MG63 (cell line): ENCODE measurements around the gene CHAD. TPM values are rescaled to one million over a fixed set of nuclear protein-coding genes. Genes with fewer than 3 reads are reported as not detected.
"Not testable (repeated sequence)": the region's sequence is repeated elsewhere in the genome, so short reads cannot be mapped to it uniquely, and the experiment has no call there.

Source experiments
- DNase-seq: peaks from one replicate; pipeline ENCODE4 v3.0.0-alpha.2; 2020
- H3K27me3 ChIP-seq: fragments of 250-450 bp; sonication (Bioruptor Pico); 2 replicates; pipeline ENCODE4 v1.5.1; 2020; ENCODE audit warnings: mild to moderate bottlenecking, moderate library complexity
- H3K36me3 ChIP-seq: fragments of 250-450 bp; sonication (Bioruptor Pico); 2 replicates; pipeline ENCODE4 v1.5.1; 2020; ENCODE audit warnings: mild to moderate bottlenecking, moderate library complexity
- H3K4me3 ChIP-seq: fragments of 250-450 bp; sonication (Bioruptor Pico); 2 replicates; pipeline ENCODE4 v1.5.1; 2020; ENCODE audit warnings: mild to moderate bottlenecking, moderate library complexity
- H3K9me3 ChIP-seq: fragments of 250-450 bp; sonication (Bioruptor Pico); 2 replicates; pipeline ENCODE4 v1.5.1; 2020; ENCODE audit warnings: mild to moderate bottlenecking, moderate library complexity
- total RNA-seq: library from RNA; depleted of rRNA; stranded (reverse); fragments of >200 nt; shearing (Covaris generic); gene quantifications from 2 replicates; pipeline ENCODE4 v1.2.3, GENCODE V29; 2014; ENCODE audit warnings: low replicate concordance

The CHAD gene
- total RNA-seq, 1 experiment from 2014 or later: not detected

DNA sequence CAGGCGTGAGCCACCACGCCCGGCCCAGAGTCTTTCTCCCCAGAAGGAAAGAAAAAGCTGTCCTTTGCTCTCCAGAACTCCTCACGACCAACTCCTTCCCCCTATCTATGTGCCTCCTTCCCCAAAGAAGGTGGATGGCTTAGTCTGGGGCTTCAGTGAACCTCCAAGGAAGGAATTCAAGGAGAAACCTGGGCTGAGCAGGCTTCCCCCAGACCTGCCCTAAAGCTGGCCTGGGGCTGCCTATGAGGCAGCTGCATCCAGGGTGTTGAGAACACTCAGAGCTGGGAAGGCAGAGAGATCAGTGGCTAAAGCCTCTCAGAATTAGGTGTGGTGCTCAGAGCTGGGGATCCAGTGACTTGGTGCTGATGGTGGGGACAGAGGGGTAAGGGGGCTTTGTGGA lies 38.9 kb downstream of the CHAD start:
- Histone ChIP-seq H3K4me3 (no peak overlapping the region), H3K27me3 (no peaks in the 10 kb centered on the region), H3K36me3 (no peaks in the 10 kb centered on the region; the same call in 1 of the 2 replicates), H3K9me3 (no peaks in the 10 kb centered on the region)
- DNase-seq: no peak

DNA sequence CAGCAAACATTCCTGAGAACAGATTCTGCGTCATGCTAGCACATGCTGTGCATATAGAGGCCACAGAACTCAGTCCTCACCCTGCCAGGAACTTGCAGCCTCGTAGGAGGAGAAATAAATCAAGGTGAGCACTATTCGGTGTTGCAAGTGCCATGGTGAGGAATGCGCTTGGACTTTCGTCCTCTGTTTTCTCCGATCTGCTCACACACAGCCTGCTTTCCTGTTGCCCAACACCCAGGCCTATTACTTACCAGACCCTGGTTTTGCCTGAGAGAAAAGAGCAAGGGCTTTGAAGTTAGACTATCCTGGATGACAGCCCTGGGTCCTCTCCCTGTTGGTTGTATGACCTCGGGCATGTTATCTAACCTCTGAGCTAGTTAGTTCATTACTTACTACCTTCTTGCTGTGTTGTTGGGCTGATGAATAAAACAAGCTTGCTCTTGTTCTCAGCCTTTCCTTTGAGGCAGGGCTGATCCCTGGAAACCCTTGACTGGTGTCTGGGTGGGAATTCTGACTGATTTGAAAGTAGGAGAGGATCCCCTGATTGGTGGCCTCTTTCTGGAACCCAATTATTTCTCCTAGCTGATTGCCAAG lies 39.8 kb downstream of the CHAD start:
- Histone ChIP-seq H3K27me3 (no peaks in the 10 kb centered on the region), H3K36me3 (no peaks in the 10 kb centered on the region; the same call in 1 of the 2 replicates), H3K4me3 (no peak overlapping the region), H3K9me3 (no peaks in the 10 kb centered on the region)
- DNase-seq: no peak

DNA sequence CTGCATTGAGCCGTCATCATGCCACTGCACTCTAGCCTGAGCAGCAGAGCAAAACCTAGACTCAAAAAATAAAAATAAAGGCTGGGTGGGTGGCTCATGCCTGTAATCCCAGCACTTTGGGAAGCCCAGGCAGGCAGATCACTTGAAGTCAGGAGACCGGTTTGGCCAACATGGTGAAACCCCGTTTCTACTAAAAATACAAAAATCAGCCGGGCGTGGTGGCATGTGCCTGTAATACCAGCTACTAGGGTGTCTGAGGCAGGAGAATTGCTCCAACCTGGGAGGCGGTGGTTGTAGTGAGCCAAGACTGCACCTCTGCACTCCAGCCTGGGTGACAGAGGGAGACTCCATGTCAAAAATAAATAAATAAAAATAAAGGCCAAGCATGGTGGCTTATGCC lies 40.6 kb downstream of the CHAD start:
- not testable (repeated sequence) for H3K9me3 ChIP-seq, H3K27me3 ChIP-seq, H3K4me3 ChIP-seq, DNase-seq, H3K36me3 ChIP-seq

DNA sequence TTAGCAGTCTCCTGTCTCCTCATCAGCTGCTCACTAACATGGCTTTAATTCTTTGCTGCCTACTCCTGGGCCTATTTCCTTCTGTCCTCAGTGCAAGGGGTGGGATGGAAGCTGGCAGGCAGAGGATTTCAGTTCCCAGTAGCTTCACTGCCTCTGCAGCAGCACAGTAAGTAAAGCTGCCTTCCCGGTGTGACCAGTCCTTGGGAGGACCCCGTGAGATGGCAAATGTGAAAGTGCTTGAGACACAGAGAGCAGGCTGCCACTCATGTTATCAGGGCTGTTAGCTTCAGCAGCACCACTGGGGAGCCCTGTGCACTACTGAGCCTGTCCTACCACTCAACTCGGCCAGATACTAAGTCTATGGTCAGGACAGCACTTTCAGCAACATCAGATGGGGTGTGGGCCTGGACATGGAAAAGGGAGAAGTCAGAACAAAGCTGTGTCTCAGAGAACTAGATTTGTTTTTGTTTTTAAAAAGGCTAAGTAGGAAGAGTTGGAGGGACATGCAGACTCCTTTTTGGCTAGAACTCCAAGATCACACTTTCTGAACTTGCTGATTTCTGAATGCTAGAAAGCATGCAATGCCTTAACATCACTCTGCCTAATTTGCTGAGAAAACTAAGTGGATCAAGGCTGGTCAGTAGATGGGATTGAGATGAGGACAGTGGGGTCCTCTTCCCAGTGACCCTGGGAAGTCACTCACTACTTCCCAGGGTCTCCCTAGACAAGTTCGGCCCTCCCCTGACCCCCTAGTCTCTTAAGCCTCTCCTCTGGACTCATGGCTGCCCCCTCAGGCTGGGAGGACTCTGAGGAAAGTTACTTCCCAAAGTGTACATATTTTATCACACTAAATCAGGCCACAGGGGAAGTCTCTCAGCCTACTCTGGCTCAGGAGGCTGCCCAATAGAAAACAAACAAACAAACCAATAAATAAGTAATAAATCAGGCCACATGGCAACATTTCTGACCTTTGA lies 41.6 kb downstream of the CHAD start:
- peak; percentile 33 for DNase-seq
- Histone ChIP-seq H3K27me3 (no peaks in the 10 kb centered on the region), H3K9me3 (no peaks in the 10 kb centered on the region), H3K4me3 (peak overlapping the region; percentile 64), H3K36me3 (no peaks in the 10 kb centered on the region; the same call in 1 of the 2 replicates)

DNA sequence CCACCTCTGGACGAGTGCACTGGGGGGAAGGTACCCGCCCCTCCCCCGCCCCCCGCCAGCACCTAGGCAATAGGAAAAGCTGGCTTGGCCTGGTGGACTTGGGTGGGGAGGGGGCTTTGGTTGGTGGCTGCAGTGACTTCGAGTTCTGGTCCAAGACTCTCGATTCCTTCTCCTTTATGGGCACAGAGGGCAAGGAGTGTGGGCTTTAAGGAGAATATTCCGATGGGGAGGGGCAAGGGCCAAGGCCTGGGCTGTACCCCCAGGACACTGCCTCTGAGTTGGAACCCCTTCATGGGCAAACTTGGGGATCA lies 42.3 kb downstream of the CHAD start:
- Histone ChIP-seq H3K27me3 (no peaks in the 10 kb centered on the region), H3K36me3 (no peaks in the 10 kb centered on the region; the same call in 1 of the 2 replicates), H3K4me3 (peak overlapping the region; percentile 64), H3K9me3 (no peaks in the 10 kb centered on the region)
- no peak for DNase-seq

DNA sequence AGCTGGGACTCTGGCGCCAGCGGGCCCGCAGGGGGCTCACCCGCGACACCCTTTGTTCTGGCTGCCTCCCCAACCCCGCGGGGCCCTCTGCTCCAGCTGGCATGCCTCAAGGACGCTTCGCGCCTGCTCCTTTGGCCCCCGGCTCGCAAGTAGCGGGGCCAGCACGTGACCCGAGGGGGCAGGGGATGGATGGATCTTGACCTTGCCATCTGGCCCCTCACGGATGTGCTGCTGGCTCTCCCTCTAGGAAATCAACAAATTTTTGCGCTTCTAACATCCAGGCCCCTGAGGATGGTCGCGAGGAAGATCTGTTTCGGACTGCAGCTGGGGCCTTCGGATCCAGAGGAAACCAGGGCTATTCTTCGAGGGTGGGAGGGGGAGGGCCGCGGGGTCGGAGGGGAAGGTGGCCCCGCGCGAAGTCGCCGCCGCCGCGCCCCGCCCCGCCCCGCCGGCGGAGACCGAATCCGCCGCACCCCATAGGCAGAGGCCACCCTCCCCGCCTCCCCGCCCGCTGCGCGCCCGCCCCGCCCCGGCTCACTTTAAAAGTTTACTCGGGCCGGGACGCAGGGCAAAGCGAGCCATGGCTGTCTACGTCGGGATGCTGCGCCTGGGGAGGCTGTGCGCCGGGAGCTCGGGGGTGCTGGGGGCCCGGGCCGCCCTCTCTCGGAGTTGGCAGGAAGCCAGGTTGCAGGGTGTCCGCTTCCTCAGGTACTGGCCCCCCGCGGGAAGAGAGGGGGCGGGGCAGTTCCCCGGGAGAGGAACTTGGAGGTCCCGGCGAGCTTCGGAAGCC lies 42.8 kb downstream of the CHAD start, which contains the start of gene ACSF2:
Gene ACSF2, plus strand, starts transcription at position 537 of the 790 bp plus-strand sequence. Its CDS starts 44 bp downstream, at position 581.
- no peaks in the 10 kb centered on the region for H3K9me3 ChIP-seq
- no peaks in the 10 kb centered on the region; the same call in 1 of the 2 replicates for H3K36me3 ChIP-seq
- no peaks in the 10 kb centered on the region for H3K27me3 ChIP-seq
- peak; percentile 83 for DNase-seq
- peak within 1 kb of the TSS; percentile 64 for H3K4me3 ChIP-seq

DNA sequence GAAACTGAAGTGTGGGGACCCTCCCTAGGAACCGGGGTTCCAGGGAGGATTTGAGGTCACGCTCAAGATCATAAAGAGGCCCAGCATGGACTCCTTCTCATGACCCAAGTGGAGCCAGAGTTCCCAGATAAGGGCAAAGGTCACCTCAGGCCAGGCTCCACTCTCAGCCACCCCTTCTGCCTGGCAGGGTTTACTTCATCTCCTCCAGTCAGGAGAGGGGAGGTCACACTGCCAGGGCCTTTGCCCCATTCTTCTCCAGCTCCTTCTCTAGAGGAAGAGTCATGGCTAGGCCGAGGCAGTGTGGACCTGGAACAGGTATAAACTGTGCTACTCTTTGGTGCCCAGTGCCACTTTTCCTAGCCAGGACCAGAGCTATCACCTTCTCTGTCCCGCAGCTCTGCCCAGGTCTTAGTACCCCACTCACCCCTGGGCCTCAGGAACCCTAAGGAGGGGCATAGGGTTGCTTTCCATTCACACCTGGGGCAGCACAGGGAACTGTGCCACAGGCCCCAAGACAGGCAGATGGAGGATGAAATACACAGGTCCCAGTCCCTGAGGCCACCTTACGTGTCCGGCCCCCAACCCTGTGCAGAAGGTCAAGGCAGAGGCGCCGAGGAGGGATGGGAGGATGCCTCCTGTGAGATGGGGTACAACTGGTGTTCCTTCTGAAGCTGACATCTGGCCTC lies 43.5 kb downstream of the CHAD start:
- H3K9me3 ChIP-seq: no peaks in the 10 kb centered on the region
- no peak for DNase-seq
- H3K4me3 ChIP-seq: peak overlapping the region; percentile 64
- H3K27me3 ChIP-seq: no peaks in the 10 kb centered on the region
- H3K36me3 ChIP-seq: no peaks in the 10 kb centered on the region; the same call in 1 of the 2 replicates

DNA sequence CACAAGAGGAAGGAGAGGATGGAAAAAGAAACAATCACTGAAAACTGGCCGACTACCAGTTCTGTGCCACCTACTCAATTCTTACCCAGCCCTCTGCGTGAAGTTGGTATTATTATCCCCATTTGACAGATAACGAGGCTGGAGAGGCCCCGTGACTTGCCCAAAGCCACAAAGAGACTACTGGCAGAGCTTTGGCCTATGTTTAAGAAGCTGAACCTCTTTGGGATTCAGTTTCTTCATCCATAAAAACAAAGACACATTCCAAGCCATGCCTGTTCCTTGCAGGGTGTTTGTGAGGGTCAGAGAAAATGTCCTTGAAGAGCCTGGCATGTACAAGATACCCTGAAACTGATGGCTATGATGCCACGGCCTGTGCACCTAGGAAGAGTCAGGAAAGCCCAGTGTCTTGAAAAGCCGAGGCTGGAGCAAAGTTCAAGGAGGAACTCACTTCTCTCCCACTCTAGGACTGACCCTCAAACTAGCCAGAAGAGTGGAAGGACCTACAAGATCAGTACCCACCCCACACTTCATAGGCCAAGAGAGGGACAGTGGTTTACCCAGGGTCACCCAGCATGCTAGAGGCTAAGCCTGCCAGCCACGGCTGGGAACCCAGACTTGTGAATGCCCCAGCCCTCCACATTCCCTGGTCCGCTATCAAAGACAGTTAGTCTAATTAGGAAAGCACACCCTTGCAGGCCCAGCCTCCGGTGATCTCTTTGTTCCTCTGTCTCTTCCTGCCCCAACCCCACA lies 44.3 kb downstream of the CHAD start:
- H3K36me3 ChIP-seq: no peaks in the 10 kb centered on the region; the same call in 1 of the 2 replicates
- DNase-seq: no peak
- H3K4me3 ChIP-seq: no peak overlapping the region
- no peaks in the 10 kb centered on the region for H3K9me3 ChIP-seq
- no peaks in the 10 kb centered on the region for H3K27me3 ChIP-seq

DNA sequence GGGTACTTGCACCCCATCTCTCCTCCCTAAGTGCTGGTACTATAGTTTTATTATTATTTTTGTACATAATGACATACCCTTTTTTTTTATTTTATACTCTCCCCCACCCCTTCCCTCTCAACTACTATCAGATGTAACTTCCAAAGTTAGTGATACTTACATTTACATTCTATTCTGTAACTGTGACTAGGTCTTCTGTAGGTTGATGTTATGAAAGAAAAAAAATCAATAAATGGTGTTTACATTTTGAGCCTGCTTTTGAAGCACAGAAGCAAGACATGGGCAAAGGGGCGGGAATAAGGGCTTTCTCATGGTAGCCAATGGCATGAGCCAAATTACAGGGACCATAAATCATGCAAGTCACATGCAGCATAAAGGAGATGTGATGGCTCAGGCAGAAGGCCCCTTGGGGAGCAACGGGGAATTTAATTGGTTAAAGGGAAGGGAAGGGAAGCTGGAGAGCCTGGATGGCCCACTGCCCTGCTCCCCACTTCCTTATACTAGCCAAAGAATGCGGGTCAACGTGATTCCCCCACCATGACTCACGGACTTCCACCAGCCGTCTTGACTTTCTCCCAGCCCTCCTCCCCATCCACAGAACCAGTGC lies 45.0 kb downstream of the CHAD start:
- DNase-seq: peak; percentile 94
- H3K27me3 ChIP-seq: no peaks in the 10 kb centered on the region
- no peaks in the 10 kb centered on the region for H3K9me3 ChIP-seq
- H3K36me3 ChIP-seq: no peaks in the 10 kb centered on the region; the same call in 1 of the 2 replicates
- no peak overlapping the region for H3K4me3 ChIP-seq

DNA sequence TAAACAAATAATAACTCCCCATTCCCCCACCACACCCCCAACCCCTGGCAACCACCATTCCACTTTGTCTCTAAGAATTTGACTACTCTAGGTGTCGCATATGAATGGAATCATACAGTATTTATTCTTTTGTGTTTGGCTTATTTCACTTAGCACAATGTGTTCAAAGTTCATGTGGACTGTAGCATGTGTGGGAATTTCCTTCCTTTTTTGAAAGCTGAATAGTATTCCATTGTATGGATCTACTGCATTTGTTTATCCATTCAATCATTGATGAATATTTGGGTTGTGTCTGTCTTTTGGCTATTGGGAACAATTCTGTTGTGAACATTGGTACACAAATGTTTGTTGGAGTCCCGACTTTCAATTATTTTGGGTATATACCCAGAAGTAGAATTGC lies 45.9 kb downstream of the CHAD start:
- DNase-seq: no peak
- Histone ChIP-seq H3K36me3 (no peaks in the 10 kb centered on the region), H3K9me3 (no peaks in the 10 kb centered on the region), H3K4me3 (no peak overlapping the region), H3K27me3 (no peaks in the 10 kb centered on the region)

DNA sequence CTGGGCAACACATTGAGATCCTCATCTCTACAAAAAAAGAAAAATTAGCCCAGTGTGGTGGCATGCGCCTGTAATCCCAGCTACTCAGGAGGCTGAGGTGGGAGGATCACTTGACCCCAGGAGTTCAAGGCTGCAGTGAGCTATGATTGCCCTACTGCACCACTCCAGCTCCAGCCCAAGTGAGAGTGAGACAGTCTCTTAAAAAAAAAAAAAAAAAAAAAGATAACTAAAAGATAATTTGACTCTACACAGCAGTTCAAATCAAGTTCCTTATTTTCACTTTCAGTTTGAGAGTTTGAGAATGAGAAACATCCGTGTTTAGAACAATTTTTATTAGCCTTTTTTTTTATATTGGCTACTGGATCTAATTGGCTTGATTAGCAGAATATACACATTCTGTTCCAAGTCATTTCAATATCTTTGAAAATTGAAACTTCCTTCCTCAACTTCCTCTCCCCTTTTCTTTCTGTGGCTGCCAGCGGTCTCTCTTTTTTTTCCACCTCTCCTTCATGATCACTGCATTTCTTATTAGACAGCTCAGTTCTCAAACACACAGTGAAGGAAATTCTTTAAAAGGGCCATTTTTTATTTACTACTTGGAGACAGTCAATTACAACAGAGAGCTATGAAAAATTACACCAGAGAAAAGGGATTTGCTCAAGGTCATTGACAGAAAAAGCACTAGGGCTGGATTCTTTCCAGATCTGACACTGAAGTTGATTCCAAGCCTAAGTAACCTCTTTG lies 47.2 kb downstream of the CHAD start:
- Histone ChIP-seq H3K4me3 (peak overlapping the region; percentile 20), H3K27me3 (no peaks in the 10 kb centered on the region), H3K36me3 (no peaks in the 10 kb centered on the region), H3K9me3 (no peaks in the 10 kb centered on the region)
- DNase-seq: no peak

DNA sequence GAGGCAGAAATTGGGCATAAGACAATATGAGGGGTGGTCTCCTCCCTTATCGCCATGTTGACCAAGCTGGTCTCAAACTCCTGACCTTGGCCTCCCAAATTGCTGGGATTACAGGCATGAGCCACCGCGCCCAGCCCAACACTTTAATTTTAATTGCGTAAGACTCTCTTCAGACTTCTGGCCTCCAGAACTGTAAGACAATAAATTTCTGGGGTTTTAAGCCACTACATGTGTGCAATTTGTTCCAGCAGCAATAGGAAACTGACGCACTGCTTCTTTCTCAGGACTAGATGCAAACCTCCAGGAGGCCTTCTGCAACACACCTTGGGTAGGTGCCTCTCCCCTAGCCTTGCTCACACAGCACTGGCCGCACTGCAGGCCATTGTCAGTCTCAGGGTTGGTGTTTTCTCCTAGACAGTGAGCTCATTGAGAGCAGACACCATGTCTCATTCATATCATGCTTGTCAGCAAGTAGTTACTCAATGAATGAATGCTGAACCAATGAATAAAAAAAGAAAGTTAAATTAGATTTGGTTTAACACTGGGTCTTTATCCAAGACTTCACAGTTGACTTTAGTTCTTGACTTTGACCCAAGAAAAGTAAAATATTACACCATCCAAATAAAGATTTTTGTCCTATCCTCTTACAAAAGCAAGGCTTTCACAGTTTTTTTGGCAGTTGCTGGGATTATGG lies 48.1 kb downstream of the CHAD start:
- no peak for DNase-seq

DNA sequence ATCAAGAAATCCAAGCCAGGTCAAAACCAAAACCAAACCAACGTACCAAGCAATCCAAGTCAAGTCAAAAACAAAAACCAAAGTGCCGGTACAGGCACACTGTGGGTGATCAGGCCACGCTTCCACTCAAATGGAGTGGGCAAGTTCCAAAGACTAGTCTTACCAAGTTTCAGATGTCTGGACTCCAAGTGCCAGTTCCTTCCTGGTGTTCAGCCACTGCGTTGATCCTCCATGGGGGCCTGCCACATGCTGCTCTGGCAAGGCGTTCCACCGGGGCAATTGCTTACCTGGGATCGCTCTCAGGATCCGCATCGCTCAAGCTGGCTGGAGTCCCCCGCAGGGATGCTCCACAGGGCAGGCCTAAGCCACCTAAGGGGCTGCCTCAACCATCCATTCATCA lies 49.1 kb downstream of the CHAD start:
- H3K4me3 ChIP-seq, H3K9me3 ChIP-seq, DNase-seq, H3K27me3 ChIP-seq, H3K36me3 ChIP-seq: not testable (repeated sequence)

More for the DNA sequence above, 48.1 kb downstream of the CHAD start:
- Histone ChIP-seq H3K36me3 (no peaks in the 10 kb centered on the region), H3K4me3 (no peak overlapping the region), H3K27me3 (no peaks in the 10 kb centered on the region), H3K9me3 (no peaks in the 10 kb centered on the region)

DNA sequence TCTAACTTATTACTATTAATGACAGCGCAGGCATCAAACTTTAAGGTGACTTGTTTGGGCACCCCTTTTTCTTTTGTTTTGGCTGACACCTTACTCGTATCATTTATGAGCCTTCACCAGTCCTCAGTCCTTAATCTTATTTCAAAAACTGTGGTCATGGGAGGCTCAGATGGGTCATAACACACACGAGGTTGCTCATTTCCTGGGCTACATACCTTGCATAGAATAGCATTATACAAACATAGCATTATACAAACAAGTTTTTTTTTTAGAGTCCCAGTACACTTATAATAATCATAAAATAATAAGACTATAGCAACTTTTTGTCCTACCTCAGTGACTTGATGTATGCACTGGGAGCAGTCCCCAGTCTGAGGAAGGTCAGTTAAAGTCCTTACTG lies 53.9 kb downstream of the CHAD start:
- H3K27me3 ChIP-seq: no peaks in the 10 kb centered on the region
- H3K36me3 ChIP-seq: no peaks in the 10 kb centered on the region
- DNase-seq: no peak
- H3K4me3 ChIP-seq: no peak overlapping the region
- no peaks in the 10 kb centered on the region for H3K9me3 ChIP-seq
